KMS-11 (cell line): ENCODE data around the gene SP7.

Experiments
- H2AFZ ChIP-seq: fragments of 200-600 bp; sonication (generic); 2 replicates; pipeline ENCODE4 v1.6.1; 2016; ENCODE audit warnings: antibody characterized with exemption, mixed run types, low read depth
- H3K27ac ChIP-seq: fragments of 200-600 bp; sonication (generic); 2 replicates; pipeline ENCODE4 v1.6.1; 2016; ENCODE audit warnings: mild to moderate bottlenecking, mixed run types
- H3K27me3 ChIP-seq: fragments of 200-600 bp; sonication (generic); 2 replicates; pipeline ENCODE4 v1.6.1; 2017; ENCODE audit warnings: mild to moderate bottlenecking, low read depth, mixed run types, moderate library complexity; ENCODE audit not compliant: insufficient read depth
- H3K36me3 ChIP-seq: fragments of 200-600 bp; sonication (generic); 2 replicates; pipeline ENCODE4 v1.6.1; 2017; ENCODE audit warnings: mild to moderate bottlenecking, mixed run types; ENCODE audit not compliant: insufficient read depth
- H3K4me1 ChIP-seq: fragments of 200-600 bp; sonication (generic); 2 replicates; pipeline ENCODE4 v1.6.1; 2016; ENCODE audit warnings: mild to moderate bottlenecking, low read depth, mixed run types; ENCODE audit not compliant: poor library complexity, severe bottlenecking
- H3K4me2 ChIP-seq: fragments of 200-600 bp; sonication (generic); 2 replicates; pipeline ENCODE4 v1.7.0; 2016; ENCODE audit warnings: mild to moderate bottlenecking, mixed run types
- H3K4me3 ChIP-seq: fragments of 200-600 bp; sonication (generic); IDR thresholded peaks from 2 replicates; pipeline ENCODE4 v1.6.1; 2017; ENCODE audit warnings: low read depth, low read length, mixed read lengths; ENCODE audit not compliant: insufficient read depth
- H3K79me2 ChIP-seq: fragments of 200-600 bp; sonication (generic); 2 replicates; pipeline ENCODE4 v1.6.1; 2016; ENCODE audit warnings: low read depth, mixed run types; ENCODE audit not compliant: insufficient read depth
- H3K9ac ChIP-seq: fragments of 200-600 bp; sonication (generic); 2 replicates; pipeline ENCODE4 v1.6.1; 2016; ENCODE audit warnings: mild to moderate bottlenecking, mixed run types
- H4K20me1 ChIP-seq: fragments of 200-600 bp; sonication (generic); 2 replicates; pipeline ENCODE4 v1.6.1; 2016; ENCODE audit warnings: mild to moderate bottlenecking, mixed run types; ENCODE audit not compliant: insufficient read depth
- CTCF ChIP-seq: fragments of 200-600 bp; sonication (generic); conservative IDR thresholded peaks from 2 replicates; pipeline ENCODE4 v1.6.1; 2017; ENCODE audit warnings: low read depth, mild to moderate bottlenecking, antibody characterized with exemption, low read length, moderate library complexity, mixed read lengths

The SP7 gene

GRCh38 chr12:53380104-53380793 lies 44.1 kb upstream of the SP7 start, which contains the start of gene SP1:
Gene SP1, plus strand, starts transcription at chr12:53380176. Its CDS starts 116 bp downstream, at chr12:53380292.
- peak within 1 kb of the TSS; percentile 79 for H3K4me2 ChIP-seq
- H3K36me3 ChIP-seq: no peaks in the 10 kb centered on the region; the same call in 1 of the 2 replicates
- H3K4me1 ChIP-seq: peaks cover 55% of the 10 kb centered on the region
- peaks cover 46% of the 10 kb centered on the region for H3K79me2 ChIP-seq
- TF ChIP-seq CTCF: no peak
- H3K4me3 ChIP-seq: peak within 1 kb of the TSS; percentile 68
- peak within 1 kb of the TSS; percentile 64 for H2AFZ ChIP-seq
- H3K9ac ChIP-seq: peak within 1 kb of the TSS; percentile 85
- H4K20me1 ChIP-seq: no peaks in the 10 kb centered on the region
- no peaks in the 10 kb centered on the region for H3K27me3 ChIP-seq
- H3K27ac ChIP-seq: peak within 1 kb of the TSS; percentile 80

GRCh38 chr12:53379389-53380103 lies 43.4 kb upstream of the SP7 start:
- Histone ChIP-seq H3K27me3 (no peaks in the 10 kb centered on the region), H2AFZ (peak overlapping the region; percentile 64)

GRCh38 chr12:53378724-53379388 lies 42.7 kb upstream of the SP7 start:
- Histone ChIP-seq H3K36me3 (no peaks in the 10 kb centered on the region; the same call in 1 of the 2 replicates), H3K27ac (peak overlapping the region; percentile 52), H3K4me2 (peak overlapping the region; percentile 65), H4K20me1 (no peaks in the 10 kb centered on the region), H3K9ac (peak overlapping the region; percentile 35; the same call in 1 of the 2 replicates), H3K27me3 (no peaks in the 10 kb centered on the region), H3K4me3 (no peak overlapping the region), H3K4me1 (peaks cover 48% of the 10 kb centered on the region), H3K79me2 (peaks cover 32% of the 10 kb centered on the region; the same call in 1 of the 2 replicates), H2AFZ (peak overlapping the region; percentile 64)
- TF ChIP-seq CTCF: no peak; the same call in 1 of the 2 replicates

More at GRCh38 chr12:53379389-53380103, 43.4 kb upstream of the SP7 start:
- Histone ChIP-seq H3K9ac (peak overlapping the region; percentile 85), H3K4me1 (peaks cover 49% of the 10 kb centered on the region), H3K36me3 (no peaks in the 10 kb centered on the region; the same call in 1 of the 2 replicates), H3K27ac (peak overlapping the region; percentile 80), H3K4me3 (no peak overlapping the region), H4K20me1 (no peaks in the 10 kb centered on the region), H3K4me2 (peak overlapping the region; percentile 65), H3K79me2 (peaks cover 39% of the 10 kb centered on the region)
- TF ChIP-seq CTCF: no peak; the same call in 1 of the 2 replicates

GRCh38 chr12:53378222-53378621 lies 42.1 kb upstream of the SP7 start:
- Histone ChIP-seq H3K79me2 (peaks cover 25% of the 10 kb centered on the region; the same call in 1 of the 2 replicates), H3K36me3 (no peaks in the 10 kb centered on the region), H2AFZ (peak overlapping the region; percentile 64), H4K20me1 (no peaks in the 10 kb centered on the region), H3K27me3 (no peaks in the 10 kb centered on the region), H3K4me2 (peak overlapping the region; percentile 65; the same call in 1 of the 2 replicates), H3K4me3 (no peak overlapping the region), H3K27ac (0 out of 2 replicates have a peak overlapping the region, but pooled peaks have one; percentile 52), H3K4me1 (peaks cover 48% of the 10 kb centered on the region), H3K9ac (no peak overlapping the region)
- no peak for TF ChIP-seq CTCF
